PC-3 (cell line): Measurements from ENCODE around the gene PIEZO2. TPM values are rescaled to one million over a fixed set of nuclear protein-coding genes. Genes with fewer than 3 reads are reported as not detected.
A peak's percentile ranks its signal among the peaks of the same experiment; 100 is the strongest.

Source experiments
- ATAC-seq: fragments of 200-7000 bp; cut with Tn5 transposase; 2 replicates; pipeline ENCODE4 v1.9.1; 2020; ENCODE audit warnings: mild to moderate bottlenecking, moderate library complexity
- BruUV-seq: library from RNA; stranded (reverse); fragments of 400-500 nt; replicated peaks from 2 replicates; lab custom pipeline; 2021; lab: Mats Ljungman, UMichigan
- CTCF ChIA-PET: fragments of 300-600 bp; sonication (Branson Sonifier 250); formaldehyde crosslinking; loops from one replicate; lab custom pipeline; 2022; ENCODE audit warnings: antibody characterized with exemption; lab: Charles Lee
- POLR2A ChIA-PET: fragments of 300-600 bp; sonication (Branson Sonifier 250); formaldehyde crosslinking; loops from one replicate; lab custom pipeline; 2022; ENCODE audit warnings: antibody characterized with exemption; ENCODE audit not compliant: unreplicated experiment; lab: Charles Lee
- DNase-seq: peaks from one replicate; pipeline ENCODE4 v3.0.0-alpha.2; 2015
- H2AFZ ChIP-seq: fragments of 300-600 bp; sonication (generic); 2 replicates; pipeline ENCODE4 v1.6.0; 2016; ENCODE audit warnings: antibody characterized with exemption, low read length
- H3F3A ChIP-seq: fragments of 300-600 bp; sonication (generic); one replicate; pipeline ENCODE4 v1.6.0; 2017; ENCODE audit warnings: antibody characterized with exemption, low read length, control low read depth, mild to moderate bottlenecking; ENCODE audit not compliant: unreplicated experiment
- H3K27ac ChIP-seq: fragments of 300-600 bp; sonication (generic); 2 replicates; pipeline ENCODE4 v1.5.1; 2016; ENCODE audit warnings: mild to moderate bottlenecking, low read length
- H3K27me3 ChIP-seq: fragments of 300-600 bp; sonication (generic); 2 replicates; pipeline ENCODE4 v1.6.1; 2016; ENCODE audit warnings: low read length, mixed read lengths
- H3K36me3 ChIP-seq: fragments of 300-600 bp; sonication (generic); 2 replicates; pipeline ENCODE4 v1.6.1; 2016; ENCODE audit warnings: low read depth, mixed run types, low read length, mixed read lengths
- H3K4me1 ChIP-seq: fragments of 300-600 bp; sonication (generic); 2 replicates; pipeline ENCODE4 v1.5.1; 2016; ENCODE audit warnings: low read length; ENCODE audit not compliant: insufficient read depth
- H3K4me2 ChIP-seq: fragments of 300-600 bp; sonication (generic); 2 replicates; pipeline ENCODE4 v1.6.0; 2016; ENCODE audit warnings: low read length
- H3K4me3 ChIP-seq: fragments of 300-600 bp; sonication (generic); 2 replicates; pipeline ENCODE4 v1.5.1; 2016; ENCODE audit warnings: mild to moderate bottlenecking, low read length, mixed read lengths
- H3K79me2 ChIP-seq: fragments of 300-600 bp; sonication (generic); 2 replicates; pipeline ENCODE4 v1.6.1; 2017; ENCODE audit warnings: low read length, mixed read lengths
- H3K9ac ChIP-seq: fragments of 300-600 bp; sonication (generic); 2 replicates; pipeline ENCODE4 v1.6.0; 2016; ENCODE audit warnings: mild to moderate bottlenecking, low read length
- H3K9me2 ChIP-seq: fragments of 300-600 bp; sonication (generic); replicated peaks from 2 replicates; pipeline ENCODE4 v1.6.1; 2016; ENCODE audit warnings: mixed run types, low read length, mixed read lengths
- H3K9me3 ChIP-seq: fragments of 300-600 bp; sonication (generic); 2 replicates; pipeline ENCODE4 v1.6.1; 2016; ENCODE audit warnings: low read length, mixed read lengths
- H4K20me1 ChIP-seq: fragments of 300-600 bp; sonication (generic); 2 replicates; pipeline ENCODE4 v1.6.1; 2016; ENCODE audit warnings: low read length, mixed read lengths
- CTCF ChIP-seq: fragments of 300-600 bp; sonication (generic); conservative IDR thresholded peaks from 2 replicates; pipeline ENCODE4 v1.5.1; 2017; ENCODE audit warnings: antibody characterized with exemption, low read depth, mild to moderate bottlenecking, low read length
- EZH2 ChIP-seq: fragments of 300-600 bp; sonication (generic); IDR thresholded peaks from one replicate; pipeline ENCODE4 v1.6.1; 2017; ENCODE audit warnings: antibody characterized with exemption, mild to moderate bottlenecking, low read length; ENCODE audit not compliant: unreplicated experiment
- EZH2phosphoT487 ChIP-seq: fragments of 300-600 bp; sonication (generic); IDR thresholded peaks from 2 replicates; pipeline ENCODE4 v1.6.1; 2018; ENCODE audit warnings: mild to moderate bottlenecking, antibody characterized with exemption, low read length, borderline replicate concordance
- intact Hi-C: fragments of 100-400 bp; cut with micrococcal nuclease; formaldehyde crosslinking; loops from 2 replicates; pipeline ENCODE4 v1.9.0; 2023
- total RNA-seq: library from RNA; depleted of rRNA; stranded (reverse); fragments of >200 nt; gene quantifications from 2 replicates; pipeline ENCODE4 v1.2.3, GENCODE V29; 2014

PIEZO2 gene
- total RNA-seq, 1 experiment from 2014 or later, result not detected

GRCh38 chr18:10893196-10893595 is 256.2 kb downstream of the PIEZO2 start:
- no peak overlapping the region for H3K4me2 ChIP-seq
- no peaks in the 10 kb centered on the region for H3K9me3 ChIP-seq
- intact Hi-C loops, result no loop called here
- no peaks in the 10 kb centered on the region for H3K36me3 ChIP-seq
- no peaks in the 10 kb centered on the region for H4K20me1 ChIP-seq
- POLR2A ChIA-PET, result no interaction called here
- CTCF ChIA-PET, result no interaction called here
- no peak overlapping the region for H2AFZ ChIP-seq
- H3K79me2 ChIP-seq, result no peaks in the 10 kb centered on the region
- no peaks in the 10 kb centered on the region for H3K9me2 ChIP-seq
- peak; percentile 31; the same call in 1 of the 2 replicates for ATAC-seq
- no peaks in the 10 kb centered on the region for H3F3A ChIP-seq
- no peak overlapping the region for H3K9ac ChIP-seq
- H3K27me3 ChIP-seq, result peaks cover 59% of the 10 kb centered on the region
- H3K4me3 ChIP-seq, result no peak overlapping the region
- DNase-seq, result peak; percentile 7
- no TSS peak for BruUV-seq
- no peaks in the 10 kb centered on the region for H3K4me1 ChIP-seq
- TF ChIP-seq EZH2phosphoT487, result no peak
- no peak for TF ChIP-seq EZH2
- no peak for TF ChIP-seq CTCF
- H3K27ac ChIP-seq, result no peak overlapping the region

GRCh38 chr18:10892786-10893185 is 256.6 kb downstream of the PIEZO2 start:
- Histone ChIP-seq H2AFZ (no peak overlapping the region), H3K4me1 (no peaks in the 10 kb centered on the region), H3K4me3 (no peak overlapping the region), H3K27ac (no peak overlapping the region), H3K79me2 (no peaks in the 10 kb centered on the region), H4K20me1 (no peaks in the 10 kb centered on the region), H3K4me2 (no peak overlapping the region), H3K9ac (no peak overlapping the region), H3K9me2 (no peaks in the 10 kb centered on the region), H3F3A (no peaks in the 10 kb centered on the region), H3K9me3 (no peaks in the 10 kb centered on the region), H3K36me3 (no peaks in the 10 kb centered on the region), H3K27me3 (peaks cover 56% of the 10 kb centered on the region)
- no peak for ATAC-seq
- POLR2A ChIA-PET, result no interaction called here
- no peak for TF ChIP-seq EZH2
- TF ChIP-seq EZH2phosphoT487, result no peak
- no TSS peak for BruUV-seq
- DNase-seq, result no peak
- CTCF ChIA-PET, result no interaction called here
- intact Hi-C loops, result no loop called here

- H3K79me2 ChIP-seq, result no peaks in the 10 kb centered on the region
- BruUV-seq, result no TSS peak
- H3K4me1 ChIP-seq, result no peaks in the 10 kb centered on the region
- H3K9me2 ChIP-seq, result no peaks in the 10 kb centered on the region
- DNase-seq (no peak), ATAC-seq (no peak)
- no peak overlapping the region for H2AFZ ChIP-seq
- H4K20me1 ChIP-seq, result no peaks in the 10 kb centered on the region
- H3F3A ChIP-seq, result no peaks in the 10 kb centered on the region
- intact Hi-C loops, result no loop called here
- no peak overlapping the region for H3K4me2 ChIP-seq
- POLR2A ChIA-PET, result no interaction called here
- H3K27me3 ChIP-seq, result peaks cover 43% of the 10 kb centered on the region
- CTCF ChIA-PET, result no interaction called here
- H3K4me3 ChIP-seq, result no peak overlapping the region
- no peak for TF ChIP-seq CTCF
- H3K27ac ChIP-seq, result no peak overlapping the region
- no peaks in the 10 kb centered on the region for H3K9me3 ChIP-seq
- no peak overlapping the region for H3K9ac ChIP-seq
- H3K36me3 ChIP-seq, result no peaks in the 10 kb centered on the region
These were observed 259.3 kb downstream of the PIEZO2 start for GRCh38 chr18:10890022-10890421.
